Measurements from ENCODE around the gene NQO2.

DNA sequence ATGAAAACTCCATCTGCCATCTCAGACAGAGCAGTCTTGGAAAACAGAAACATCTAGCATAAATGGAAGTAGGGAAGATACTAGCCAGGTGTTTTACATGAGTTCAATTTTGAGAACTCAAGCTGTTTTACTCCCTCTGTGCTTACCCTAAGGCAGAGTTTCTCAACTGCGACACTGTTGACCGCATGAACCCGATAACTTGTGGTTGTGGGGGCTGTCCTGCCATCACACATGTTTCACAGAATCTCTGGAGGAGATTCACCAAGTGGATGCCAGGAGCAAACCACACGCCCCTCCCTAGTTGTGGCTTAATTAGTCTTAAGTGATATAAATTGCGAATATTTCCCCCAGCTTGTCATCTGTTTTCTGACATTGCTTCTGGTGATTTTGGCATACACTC, 26.0 kb upstream of the NQO2 start:
- TF ChIP-seq, protein P1, sequence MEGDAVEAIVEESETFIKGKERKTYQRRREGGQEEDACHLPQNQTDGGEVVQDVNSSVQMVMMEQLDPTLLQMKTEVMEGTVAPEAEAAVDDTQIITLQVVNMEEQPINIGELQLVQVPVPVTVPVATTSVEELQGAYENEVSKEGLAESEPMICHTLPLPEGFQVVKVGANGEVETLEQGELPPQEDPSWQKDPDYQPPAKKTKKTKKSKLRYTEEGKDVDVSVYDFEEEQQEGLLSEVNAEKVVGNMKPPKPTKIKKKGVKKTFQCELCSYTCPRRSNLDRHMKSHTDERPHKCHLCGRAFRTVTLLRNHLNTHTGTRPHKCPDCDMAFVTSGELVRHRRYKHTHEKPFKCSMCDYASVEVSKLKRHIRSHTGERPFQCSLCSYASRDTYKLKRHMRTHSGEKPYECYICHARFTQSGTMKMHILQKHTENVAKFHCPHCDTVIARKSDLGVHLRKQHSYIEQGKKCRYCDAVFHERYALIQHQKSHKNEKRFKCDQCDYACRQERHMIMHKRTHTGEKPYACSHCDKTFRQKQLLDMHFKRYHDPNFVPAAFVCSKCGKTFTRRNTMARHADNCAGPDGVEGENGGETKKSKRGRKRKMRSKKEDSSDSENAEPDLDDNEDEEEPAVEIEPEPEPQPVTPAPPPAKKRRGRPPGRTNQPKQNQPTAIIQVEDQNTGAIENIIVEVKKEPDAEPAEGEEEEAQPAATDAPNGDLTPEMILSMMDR (IDR thresholded peaks at IDR 0.05) = no peak
- TF ChIP-seq EP300 (IDR thresholded peaks at IDR 0.05) = no peak

Measured in ovary (tissue), 3 donors.